HFFc6 (cell line): ENCODE results near the gene NAV2. TPM values are rescaled to one million over a fixed set of nuclear protein-coding genes. Genes with fewer than 3 reads are reported as not detected.
"Not testable (repeated sequence)": the region's sequence is repeated elsewhere in the genome, so short reads cannot be mapped to it uniquely, and the experiment has no call there.

Source experiments
- DNase-seq: peaks from one replicate; pipeline ENCODE4 v3.0.0-alpha.2; 2018
- H3K27ac Mint-ChIP-seq: 2 replicates; pipeline ENCODE4 v1.8.0; 2020; ENCODE audit warnings: mild to moderate bottlenecking, mixed read lengths
- H3K27me3 Mint-ChIP-seq: 2 replicates; pipeline ENCODE4 v1.8.0; 2021; ENCODE audit warnings: mild to moderate bottlenecking, moderate library complexity, mixed read lengths; ENCODE audit not compliant: insufficient read depth
- H3K36me3 Mint-ChIP-seq: 2 replicates; pipeline ENCODE4 v1.8.0; 2021; ENCODE audit warnings: low read depth, mixed read lengths
- H3K4me1 Mint-ChIP-seq: 2 replicates; pipeline ENCODE4 v1.8.0; 2020; ENCODE audit warnings: low read depth, mixed read lengths
- H3K4me3 Mint-ChIP-seq: 2 replicates; pipeline ENCODE4 v1.8.0; 2020; ENCODE audit warnings: mild to moderate bottlenecking, moderate library complexity, mixed read lengths
- H3K9me3 Mint-ChIP-seq: 2 replicates; pipeline ENCODE4 v1.8.0; 2020; ENCODE audit warnings: mild to moderate bottlenecking, mixed read lengths
- total RNA-seq, 6 experiments: library from RNA; stranded (reverse); fragmentation: NEBNext Ultra II Directional; extraction: Animal tissue kit (Norgen Biotek cat#: 25700); gene quantifications; 2 replicates in 1 of 6; 3 replicates in 5 of 6; pipeline ENCODE4 v1.2.3, GENCODE V29; 2021
- TF ChIP-seq, protein P1 (sequence below): fragments of 200-600 bp; sonication (generic); IDR thresholded peaks from 2 replicates; pipeline ENCODE4 v1.5.0; 2021; ENCODE audit warnings: antibody characterized with exemption, mild to moderate bottlenecking

Gene NAV2
- total RNA-seq, 6 experiments from 2014 or later, result 12.4 to 34.9 (median 31.8) TPM

DNA sequence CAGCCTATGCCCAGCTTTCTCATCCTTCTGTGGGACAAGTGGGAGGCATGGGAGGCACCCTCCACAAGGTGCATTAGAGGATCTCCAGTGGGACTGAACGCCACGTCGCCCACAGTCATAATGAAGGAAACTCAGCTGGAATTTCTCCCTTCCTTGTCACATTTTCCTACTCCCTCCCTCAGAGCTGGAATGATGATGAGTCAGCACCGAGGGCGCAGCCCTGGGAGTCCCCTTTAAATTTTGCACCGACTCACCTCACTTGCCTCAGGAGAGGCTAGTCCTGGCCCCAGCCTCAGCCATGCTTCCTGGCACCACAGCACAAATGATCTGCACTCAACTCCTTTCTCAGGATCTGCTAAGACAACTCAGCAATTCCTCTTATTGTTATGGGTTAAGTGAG is 413.3 kb downstream of the NAV2 start:
- TF ChIP-seq, protein P1, sequence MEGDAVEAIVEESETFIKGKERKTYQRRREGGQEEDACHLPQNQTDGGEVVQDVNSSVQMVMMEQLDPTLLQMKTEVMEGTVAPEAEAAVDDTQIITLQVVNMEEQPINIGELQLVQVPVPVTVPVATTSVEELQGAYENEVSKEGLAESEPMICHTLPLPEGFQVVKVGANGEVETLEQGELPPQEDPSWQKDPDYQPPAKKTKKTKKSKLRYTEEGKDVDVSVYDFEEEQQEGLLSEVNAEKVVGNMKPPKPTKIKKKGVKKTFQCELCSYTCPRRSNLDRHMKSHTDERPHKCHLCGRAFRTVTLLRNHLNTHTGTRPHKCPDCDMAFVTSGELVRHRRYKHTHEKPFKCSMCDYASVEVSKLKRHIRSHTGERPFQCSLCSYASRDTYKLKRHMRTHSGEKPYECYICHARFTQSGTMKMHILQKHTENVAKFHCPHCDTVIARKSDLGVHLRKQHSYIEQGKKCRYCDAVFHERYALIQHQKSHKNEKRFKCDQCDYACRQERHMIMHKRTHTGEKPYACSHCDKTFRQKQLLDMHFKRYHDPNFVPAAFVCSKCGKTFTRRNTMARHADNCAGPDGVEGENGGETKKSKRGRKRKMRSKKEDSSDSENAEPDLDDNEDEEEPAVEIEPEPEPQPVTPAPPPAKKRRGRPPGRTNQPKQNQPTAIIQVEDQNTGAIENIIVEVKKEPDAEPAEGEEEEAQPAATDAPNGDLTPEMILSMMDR, result no peak
- H3K27me3 Mint-ChIP-seq, result peaks cover 6% of the 10 kb centered on the region
- no peaks in the 10 kb centered on the region for H3K36me3 Mint-ChIP-seq
- H3K4me1 Mint-ChIP-seq, result peaks cover 16% of the 10 kb centered on the region
- H3K9me3 Mint-ChIP-seq, result no peaks in the 10 kb centered on the region
- H3K27ac Mint-ChIP-seq, result peak overlapping the region; percentile 92
- H3K4me3 Mint-ChIP-seq, result peak overlapping the region; percentile 27
- DNase-seq, result peak; percentile 52

DNA sequence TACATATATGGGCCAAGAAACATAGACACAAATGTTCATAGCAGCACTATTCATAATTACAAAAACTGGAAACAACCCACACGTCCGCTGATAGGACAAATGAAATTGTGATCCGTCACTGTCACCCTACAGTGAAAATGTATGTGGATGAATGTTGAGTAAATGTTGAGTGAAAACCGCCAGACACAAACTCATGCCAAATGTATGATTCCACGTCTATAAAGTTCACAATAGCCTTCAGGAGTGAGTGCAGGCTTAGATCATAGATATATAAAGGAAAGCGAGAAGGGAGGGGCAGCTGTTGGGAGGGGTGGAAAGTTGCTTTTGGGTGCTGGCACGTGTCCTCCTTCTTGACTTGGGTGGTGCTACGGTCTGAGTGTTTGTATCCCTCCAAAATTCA is 414.1 kb downstream of the NAV2 start:
- peak overlapping the region; percentile 92; the same call in 1 of the 2 replicates for H3K27ac Mint-ChIP-seq
- H3K4me1 Mint-ChIP-seq, result peaks cover 19% of the 10 kb centered on the region
- H3K4me3 Mint-ChIP-seq, result no peak overlapping the region
- no peaks in the 10 kb centered on the region for H3K36me3 Mint-ChIP-seq
- H3K27me3 Mint-ChIP-seq, result peaks cover 4% of the 10 kb centered on the region
- TF ChIP-seq, protein P1, result no peak
- DNase-seq, result no peak
- no peaks in the 10 kb centered on the region for H3K9me3 Mint-ChIP-seq

DNA sequence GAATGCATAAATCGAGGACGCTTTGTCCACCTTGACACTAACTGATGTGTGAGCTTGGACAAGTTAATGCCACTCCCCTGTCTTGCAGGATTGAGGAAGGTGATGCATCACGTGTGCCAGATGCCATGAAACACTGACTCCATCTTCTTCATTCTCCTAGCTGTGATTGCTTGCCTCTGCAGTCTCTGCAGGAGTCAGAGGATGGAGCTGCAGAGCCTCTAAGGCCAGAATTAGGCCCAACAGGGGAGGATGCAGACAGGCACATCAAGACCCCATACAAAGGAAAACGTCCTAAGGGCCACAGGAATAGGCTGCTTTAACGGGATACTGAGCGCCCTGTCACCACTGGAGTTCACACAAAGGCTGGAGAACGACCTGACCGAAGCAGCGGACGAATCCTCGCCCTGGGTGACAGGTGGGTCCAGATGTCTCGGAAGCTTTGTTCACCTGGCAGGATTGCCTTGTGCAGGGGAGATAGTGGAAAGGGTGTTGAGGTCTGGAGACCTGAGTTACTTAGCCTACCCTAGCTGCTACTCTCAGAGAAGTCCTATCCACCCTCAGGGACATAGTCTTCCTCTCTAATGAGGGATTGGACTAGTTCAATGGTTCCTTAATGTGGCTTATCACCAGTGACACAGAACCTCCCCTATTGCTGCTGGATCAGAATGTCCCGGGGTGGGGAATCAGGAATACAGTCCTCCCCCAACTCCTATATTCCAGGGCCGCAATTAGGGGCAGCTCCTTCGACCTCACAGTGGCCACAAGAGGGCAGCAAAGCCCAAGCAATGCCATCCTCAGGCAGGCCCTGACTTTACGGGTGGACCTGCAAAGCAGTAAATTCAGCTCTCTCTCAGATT is 415.3 kb downstream of the NAV2 start:
- peak; percentile 65 for DNase-seq
- Mint-ChIP-seq H3K9me3 (no peaks in the 10 kb centered on the region), H3K4me3 (no peak overlapping the region), H3K36me3 (no peaks in the 10 kb centered on the region), H3K27ac (no peak overlapping the region), H3K4me1 (peaks cover 30% of the 10 kb centered on the region), H3K27me3 (peaks cover 2% of the 10 kb centered on the region; the same call in 1 of the 2 replicates)
- TF ChIP-seq, protein P1, result peak; percentile 93

DNA sequence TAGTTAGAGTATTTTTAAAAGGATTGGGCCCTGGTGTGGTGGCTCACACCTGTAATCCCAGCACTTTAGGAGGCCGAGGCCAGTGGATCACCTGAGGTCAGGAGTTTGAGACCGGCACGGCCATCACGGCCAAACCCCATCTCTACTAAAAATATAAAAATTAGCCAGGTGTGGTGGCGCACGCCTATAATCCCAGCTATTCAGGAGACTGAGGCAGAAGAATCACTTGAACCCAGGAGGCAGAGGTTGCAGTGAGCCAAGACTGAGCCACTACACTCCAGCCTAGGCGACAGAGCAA is 415.8 kb downstream of the NAV2 start:
- peaks cover 30% of the 10 kb centered on the region for H3K4me1 Mint-ChIP-seq
- not testable (repeated sequence) for H3K36me3 Mint-ChIP-seq, H3K4me3 Mint-ChIP-seq, H3K27me3 Mint-ChIP-seq, H3K9me3 Mint-ChIP-seq, DNase-seq, H3K27ac Mint-ChIP-seq

DNA sequence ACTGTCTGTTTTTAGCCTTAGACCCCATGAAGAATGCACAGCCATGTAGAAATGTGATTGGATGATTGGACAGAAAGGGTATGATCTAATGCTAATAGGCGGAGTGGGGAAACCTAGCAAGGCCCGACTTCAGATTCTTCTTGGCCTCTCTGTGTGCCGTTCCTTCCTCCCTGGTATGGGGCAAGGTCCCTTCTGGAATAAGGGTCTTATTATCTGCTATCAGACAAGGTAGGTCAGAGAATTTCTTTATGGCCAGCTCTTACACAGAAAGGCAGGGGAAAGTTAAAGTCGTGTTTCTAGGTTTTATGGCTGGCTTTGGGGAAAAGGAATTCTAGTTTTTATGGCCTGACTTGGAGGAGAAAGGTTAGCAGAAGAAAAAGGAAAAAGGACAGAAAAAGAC is 417.0 kb downstream of the NAV2 start:
- Mint-ChIP-seq H3K36me3 (no peaks in the 10 kb centered on the region), H3K27me3 (peaks cover 2% of the 10 kb centered on the region; the same call in 1 of the 2 replicates), H3K27ac (no peak overlapping the region), H3K4me3 (no peak overlapping the region), H3K9me3 (no peaks in the 10 kb centered on the region), H3K4me1 (peaks cover 39% of the 10 kb centered on the region)
- TF ChIP-seq, protein P1, result no peak
- DNase-seq, result no peak
